ENCODE data around the gene NRXN3.

NRXN3 gene

DNA sequence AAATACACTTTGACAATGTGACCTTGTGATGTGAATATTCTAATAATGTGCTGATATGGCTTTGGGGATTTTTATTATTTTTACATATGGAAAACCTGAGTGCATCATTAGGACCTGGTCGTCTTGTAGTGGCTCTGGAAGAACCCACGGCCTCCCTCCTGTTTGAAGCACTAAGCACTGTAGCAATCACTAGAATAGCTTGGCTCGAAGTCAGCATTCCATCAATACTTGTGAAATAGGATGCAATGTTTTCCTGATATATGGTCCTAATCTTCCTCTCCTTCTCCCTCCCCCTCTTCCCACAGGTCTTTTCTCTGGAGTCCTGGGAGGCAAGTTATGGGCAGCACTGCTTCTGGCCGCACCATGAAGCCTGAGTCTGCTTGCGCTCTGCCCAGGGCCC is 71.9 kb downstream of the NRXN3 start:
- DNase-seq (ENCODE audit: low read depth in 2 of 2), result no peak

DNA sequence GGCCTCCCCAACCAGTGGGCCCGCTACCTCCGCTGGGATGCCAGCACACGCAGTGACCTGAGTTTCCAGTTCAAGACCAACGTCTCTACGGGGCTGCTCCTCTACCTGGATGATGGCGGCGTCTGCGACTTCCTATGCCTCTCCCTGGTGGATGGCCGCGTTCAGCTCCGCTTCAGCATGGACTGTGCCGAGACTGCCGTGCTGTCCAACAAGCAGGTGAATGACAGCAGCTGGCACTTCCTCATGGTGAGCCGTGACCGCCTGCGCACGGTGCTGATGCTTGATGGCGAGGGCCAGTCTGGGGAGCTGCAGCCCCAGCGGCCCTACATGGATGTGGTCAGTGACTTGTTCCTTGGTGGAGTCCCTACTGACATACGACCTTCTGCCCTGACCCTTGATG is 73.0 kb downstream of the NRXN3 start:
- no peak for DNase-seq (ENCODE audit: low read depth in 2 of 2)

DNA sequence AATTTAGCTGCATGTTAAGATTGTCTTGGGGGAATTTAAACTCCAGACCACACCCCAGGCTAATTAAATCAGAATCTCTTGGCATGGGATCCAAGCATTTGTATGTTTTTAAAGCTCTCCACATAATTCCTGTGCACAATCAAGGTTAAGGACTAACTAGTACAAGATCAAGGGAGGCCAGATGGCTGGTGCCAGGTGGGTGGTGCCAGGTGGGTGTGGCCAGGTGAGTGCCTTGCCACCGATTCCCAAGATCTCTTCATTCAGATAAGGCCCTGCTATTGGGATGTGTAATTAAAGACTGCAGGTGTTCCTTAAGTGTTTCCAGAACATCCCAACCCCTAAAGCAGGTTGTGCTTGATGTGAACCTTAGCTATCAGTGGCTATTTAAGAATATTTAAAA is 75.1 kb downstream of the NRXN3 start:
- DNase-seq (ENCODE audit: low read depth in 2 of 2), result no peak

DNA sequence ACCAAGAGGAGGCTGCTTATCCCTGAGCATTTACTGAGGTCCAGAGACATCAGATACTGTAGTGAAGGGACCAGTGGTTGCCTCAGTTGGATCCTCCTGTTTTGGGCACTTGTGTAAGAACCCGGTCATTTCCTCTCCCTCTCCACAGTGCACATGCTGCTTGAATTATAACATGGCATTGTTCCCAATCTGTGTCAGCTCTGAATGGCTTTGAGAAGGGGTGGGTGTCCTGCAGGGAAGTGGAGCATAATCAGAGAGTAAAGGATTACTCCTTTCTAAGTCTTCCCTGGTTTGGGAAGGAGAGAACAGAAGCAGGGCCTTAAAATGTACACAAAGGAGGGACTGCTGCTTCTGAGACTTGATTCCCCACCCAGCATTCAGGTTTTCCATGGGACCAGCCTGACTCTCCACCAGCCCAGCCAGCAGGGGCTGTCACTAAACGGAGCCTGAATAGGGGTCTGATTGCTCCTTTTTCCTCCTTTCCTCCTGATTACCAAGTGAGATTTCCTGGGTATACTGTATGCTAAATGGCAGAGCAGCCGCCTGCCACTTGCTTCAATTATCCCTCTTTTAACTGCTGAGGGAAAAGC is 78.4 kb downstream of the NRXN3 start:
- no peak for DNase-seq (ENCODE audit: low read depth in 2 of 2)

DNA sequence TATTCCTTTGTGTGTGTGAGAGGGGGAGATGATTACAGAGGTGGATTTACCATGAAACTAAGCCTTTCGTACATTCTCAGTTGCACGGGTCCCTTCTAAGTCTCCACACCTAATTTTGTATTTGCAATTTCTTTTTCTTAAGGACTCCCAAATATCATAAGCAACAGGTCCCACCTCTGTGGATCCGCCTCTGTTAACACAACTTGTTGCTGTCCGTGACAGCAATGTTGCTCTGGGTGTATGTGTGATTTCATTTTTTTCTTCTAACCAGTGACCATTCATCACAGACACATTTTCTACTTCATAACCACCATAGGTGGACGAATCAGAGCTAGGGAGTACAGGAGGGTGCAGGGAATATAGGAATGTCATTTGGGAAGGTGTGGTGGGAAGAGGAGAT is 81.1 kb downstream of the NRXN3 start:
- no peak for DNase-seq (ENCODE audit: low read depth in 2 of 2)

DNA sequence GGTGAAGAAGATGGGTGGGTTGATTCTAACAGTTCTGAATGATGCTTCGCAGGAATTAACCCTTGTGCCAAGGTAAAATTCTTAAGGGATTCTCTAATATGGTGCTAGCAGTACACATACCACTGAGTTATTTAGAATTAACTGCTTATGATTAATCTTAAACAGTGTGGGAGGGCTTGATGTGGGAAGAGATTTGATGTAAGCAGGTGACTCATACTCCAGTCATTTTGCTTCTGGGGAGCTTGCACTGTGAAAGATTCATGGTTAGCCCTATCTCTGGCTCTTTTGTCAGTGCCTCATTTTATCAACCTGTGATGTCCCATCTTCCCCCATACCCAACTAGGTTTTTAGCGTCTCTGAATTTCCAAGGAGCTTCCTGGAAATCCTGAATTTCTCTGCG is 83.8 kb downstream of the NRXN3 start:
- no peak for DNase-seq (ENCODE audit: low read depth in 2 of 2)

DNA sequence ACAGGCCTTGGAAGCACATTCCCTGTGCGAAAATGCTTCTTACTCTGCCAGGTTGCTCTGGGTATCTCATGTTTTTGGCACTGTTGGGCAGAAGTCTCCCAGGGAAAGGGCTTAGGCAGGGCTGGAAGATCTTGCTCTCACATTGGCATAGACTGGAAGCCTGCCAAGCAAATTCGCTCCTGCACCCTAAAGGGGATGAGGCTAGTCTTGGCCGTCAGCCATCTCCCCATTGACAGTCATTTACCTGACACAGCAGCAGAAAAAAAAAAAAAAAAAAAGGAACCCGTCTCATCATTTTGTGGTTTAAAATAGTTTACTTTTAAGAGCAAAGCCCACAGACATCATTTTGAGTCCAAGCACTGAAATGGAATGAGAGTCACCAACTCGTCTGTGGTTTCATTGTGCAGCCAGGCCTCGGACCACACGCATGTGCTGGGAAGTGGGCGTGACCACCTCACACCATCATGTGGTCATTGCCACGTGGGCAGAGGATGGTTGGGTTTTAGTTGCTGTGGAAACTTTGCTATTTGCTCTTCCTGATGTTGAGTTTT is 84.8 kb downstream of the NRXN3 start:
- DNase-seq (ENCODE audit: low read depth in 2 of 2), result no peak

DNA sequence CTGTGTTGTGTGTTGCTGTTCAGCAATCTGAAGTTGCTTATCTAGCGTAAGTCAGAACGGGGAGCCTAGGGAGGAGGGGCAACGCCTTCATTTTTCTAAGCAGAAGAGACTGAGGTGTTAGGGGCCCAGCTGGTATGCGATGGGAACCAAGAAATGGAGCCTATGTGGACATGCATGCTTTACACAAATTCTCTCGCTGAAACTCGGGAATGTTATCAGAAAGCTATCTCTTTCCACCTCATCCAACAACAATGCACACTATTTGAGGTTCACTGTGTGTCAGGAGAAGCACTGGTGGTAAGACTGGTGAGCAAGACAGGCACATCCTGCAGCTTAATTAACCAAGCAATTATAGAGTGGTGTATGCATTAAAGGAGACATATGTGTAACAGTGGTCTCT is 89.7 kb downstream of the NRXN3 start:
- no peak for DNase-seq (ENCODE audit: low read depth in 2 of 2)

DNA sequence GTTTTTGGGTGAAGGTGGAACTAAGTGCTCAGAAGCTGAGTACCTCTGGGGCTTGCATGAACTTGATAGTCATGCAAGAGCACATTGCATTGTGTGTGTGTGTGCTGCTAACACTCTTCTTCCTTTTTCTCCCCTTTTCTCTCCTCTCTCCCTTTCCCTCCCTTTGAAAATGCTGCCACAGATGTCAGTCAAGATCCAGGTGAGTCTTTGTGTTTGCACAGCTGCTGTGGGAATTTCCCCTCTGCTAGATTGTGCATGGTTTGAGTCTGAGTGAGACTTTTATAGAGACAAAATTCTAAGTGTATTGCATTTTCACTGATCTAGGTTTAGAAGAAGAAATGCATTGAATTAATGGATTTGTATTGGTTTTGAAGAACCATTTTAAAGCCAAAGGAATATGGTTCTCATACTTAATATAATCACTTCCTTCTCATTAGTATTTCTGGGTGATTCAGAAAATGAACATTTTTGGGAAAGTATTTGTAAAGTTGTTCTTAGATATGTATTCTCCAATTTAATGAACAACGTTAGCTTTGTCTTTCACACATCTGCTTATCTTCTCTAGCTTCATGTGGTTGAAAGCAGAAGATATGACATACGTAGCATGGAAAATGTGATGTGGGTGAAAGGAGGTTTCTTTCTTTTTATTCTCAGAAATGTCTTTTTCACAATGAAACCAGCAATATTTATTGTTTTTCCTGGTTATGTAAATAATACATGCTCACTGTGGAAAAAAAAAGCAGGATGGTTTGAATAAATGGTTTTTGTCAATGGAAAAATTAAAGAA is 108.5 kb downstream of the NRXN3 start:
- DNase-seq (ENCODE audit: low read depth in 2 of 2), result no peak

DNA sequence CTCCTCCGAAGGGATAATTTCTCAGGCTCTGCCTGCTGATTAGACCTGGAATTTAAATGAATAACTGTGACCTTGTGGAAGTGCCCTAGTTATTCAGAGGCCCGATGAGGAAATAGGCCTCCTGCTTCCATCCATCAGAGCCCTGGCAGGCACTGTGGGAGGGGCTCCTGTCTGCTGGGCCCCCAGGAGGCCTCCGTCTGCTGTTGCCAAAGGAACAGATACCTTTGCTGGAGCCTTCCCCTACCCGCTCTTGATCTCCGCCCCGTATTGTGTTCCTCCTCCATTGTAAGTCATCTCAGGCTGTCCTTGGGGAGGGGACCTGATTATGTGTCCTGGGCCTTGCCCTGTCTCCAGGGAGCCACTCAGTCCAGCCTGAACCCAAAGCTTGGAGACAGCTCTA is 112.3 kb downstream of the NRXN3 start:
- DNase-seq (ENCODE audit: low read depth in 2 of 2), result no peak

DNA sequence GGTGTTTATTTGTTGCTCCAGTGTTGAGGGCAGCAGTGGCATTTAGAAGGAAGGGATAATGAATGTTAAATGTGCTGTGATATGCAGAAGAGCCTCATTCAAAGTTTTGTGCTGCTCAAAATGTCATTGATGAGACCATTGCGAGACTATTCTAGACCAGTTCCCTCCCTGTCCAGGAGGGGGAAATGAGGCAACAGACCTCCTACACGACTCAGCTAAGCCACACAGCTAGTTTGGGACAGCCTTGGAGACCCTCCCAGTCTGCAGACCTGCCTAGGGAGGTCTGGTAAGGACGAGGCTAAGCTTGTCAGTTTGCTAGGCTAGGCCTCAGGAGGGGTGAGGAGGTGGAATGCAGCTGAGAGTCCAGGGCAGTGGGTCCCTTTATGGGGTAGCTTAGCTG is 116.0 kb downstream of the NRXN3 start:
- DNase-seq (ENCODE audit: low read depth in 2 of 2), result no peak

DNA sequence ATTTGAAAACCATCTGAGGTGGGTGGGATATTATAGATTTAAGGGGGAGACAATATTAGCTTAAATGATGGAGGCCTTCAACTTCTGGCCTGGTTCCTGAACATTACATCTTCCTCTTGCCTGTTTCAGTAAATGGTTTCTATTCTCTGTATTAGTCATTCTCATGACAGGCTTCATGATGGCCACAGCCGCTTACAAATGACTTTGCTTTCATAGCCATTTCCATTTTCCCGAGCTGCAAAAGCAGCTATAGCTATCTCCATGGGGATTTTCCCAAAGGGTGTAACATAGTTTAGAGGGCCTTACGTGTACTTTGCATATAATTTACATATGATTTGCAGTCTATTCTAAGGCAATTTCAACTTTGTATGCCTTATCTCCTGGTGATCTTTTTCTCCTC is 121.8 kb downstream of the NRXN3 start:
- no peak for DNase-seq (ENCODE audit: low read depth in 2 of 2)

DNA sequence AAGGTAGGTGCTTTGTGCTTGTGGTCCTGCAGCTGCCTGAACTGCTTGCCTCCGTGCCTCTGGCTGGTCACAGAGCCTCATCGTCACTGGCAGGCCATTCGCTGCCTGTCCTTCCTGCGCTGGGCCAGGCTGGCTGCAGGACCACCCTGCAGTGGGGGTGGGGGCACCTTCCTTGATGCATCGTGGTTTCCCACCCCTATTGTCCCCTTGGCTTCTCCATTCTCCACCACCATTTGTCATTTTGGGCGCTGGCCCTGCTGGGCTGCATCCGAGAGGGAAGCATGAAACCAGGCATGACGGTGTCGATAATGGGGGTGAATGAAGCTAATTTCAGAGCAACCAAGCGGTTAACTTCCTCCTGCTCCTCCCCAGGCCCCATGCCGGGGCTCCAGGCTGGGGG is 127.7 kb downstream of the NRXN3 start:
- DNase-seq (ENCODE audit: low read depth in 2 of 2), result no peak

DNA sequence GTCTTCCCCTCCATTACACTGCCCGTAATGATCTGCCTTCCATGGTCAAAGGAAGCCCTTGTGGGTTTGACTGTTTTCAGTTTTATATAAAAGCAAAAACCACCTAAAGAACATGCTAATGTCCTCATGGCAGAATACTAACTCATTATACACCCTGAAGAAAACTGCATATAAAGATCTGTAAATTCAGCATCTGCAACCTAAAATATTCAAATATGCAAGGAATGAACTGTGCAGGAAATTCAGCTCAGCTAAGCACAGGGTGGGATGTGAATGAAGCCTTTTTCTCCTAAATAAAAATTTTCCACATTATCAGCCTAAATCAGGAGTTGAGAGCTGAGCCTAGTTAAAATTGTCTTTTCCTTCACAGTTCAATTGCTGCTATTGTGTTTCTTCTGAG is 128.1 kb downstream of the NRXN3 start:
- no peak for DNase-seq (ENCODE audit: low read depth in 2 of 2)

DNA sequence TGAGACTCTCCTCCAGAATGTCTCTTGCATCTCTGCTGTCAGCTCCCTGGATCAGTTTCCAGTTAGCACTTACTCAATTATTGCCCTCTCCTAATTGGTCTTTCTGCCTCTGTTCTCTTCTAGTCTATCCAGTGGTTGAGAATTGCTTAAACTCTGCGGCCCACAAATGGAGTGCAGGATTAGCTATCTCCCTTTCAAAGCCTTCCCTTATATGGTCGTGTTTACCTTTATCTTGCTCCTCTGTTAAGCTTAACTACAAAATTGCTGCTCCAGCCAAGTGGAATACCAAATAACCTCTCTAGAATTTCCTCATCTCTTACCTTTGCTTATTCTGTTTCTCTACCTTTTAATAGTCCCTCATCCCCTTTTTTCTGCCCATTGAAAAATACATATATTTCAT is 132.7 kb downstream of the NRXN3 start:
- DNase-seq (ENCODE audit: low read depth in 2 of 2), result no peak

DNA sequence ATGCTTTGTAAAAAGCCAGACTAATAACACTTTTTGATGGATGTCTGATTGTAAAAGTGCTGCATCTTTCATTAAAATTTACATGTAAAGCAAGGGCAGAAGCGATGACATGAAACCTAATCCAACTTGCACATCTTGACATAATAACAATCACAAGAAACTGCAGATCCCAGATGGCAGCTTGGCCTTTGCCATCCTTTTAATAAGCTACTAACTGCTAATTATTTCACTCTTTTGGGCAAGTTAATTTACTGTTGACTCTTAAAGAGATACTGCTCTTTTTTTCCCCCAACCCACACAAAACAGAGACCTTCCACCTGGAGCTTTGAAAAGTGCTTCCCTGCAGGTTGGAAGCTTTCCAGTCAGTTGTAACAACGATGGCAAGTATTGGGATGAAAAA is 137.5 kb downstream of the NRXN3 start:
- DNase-seq (ENCODE audit: low read depth in 2 of 2), result no peak

DNA sequence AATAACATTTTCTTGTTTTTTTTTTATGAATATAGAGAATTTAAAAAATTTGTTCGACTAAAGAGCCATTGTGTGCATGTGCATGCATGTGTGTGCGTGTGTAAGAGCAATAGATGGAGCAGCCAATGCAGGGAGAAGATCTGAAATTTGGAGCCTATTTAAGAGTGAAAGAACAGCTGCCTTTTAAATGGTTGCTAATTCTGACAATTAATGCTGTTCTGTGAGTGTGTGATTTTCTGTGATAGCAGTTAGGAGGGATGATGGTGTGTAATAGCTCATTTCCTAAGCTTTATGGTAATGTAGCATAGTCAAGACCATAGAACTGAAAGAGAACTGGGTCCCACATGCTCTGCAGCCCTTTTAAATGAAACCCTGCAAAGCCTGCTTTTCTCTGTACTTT is 137.9 kb downstream of the NRXN3 start:
- DNase-seq (ENCODE audit: low read depth in 2 of 2), result no peak

DNA sequence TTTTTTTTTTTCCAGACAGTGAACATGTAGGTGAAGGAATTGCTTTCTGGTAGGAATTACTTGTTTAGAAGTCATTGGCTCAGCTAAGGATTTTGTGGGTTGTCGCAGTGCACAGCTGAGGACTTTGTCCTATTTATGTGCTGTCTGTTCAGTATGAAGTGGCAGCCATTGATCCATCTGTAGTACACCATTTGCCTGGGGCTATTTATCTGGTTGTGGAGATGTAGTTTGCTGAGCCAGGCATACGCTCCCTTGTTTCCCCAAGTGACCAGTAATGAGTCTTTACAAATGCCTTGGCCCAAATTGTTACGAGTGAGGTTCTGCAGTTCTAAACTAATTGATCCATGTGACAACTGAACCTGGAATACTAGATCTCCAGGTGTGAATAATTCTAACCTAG is 140.1 kb downstream of the NRXN3 start:
- no peak for DNase-seq (ENCODE audit: low read depth in 2 of 2)

DNA sequence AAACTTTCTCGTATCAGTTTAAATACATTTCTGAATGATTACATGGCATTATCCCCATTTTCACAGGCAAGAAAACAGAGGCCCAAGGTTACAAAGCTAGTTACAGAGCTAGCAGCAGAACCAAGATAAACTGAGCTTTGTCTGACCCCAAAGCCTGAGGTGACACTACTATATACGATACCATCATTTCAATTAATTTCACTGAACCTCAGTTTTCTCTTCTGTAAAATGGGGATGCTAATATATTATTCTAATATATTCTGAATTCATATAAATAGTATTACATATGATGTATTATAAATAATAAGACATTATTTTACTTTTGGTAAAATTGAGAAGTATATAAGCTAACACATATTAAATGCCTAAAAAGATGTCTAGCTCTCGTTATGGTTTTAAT is 143.3 kb downstream of the NRXN3 start:
- no peak for DNase-seq (ENCODE audit: low read depth in 2 of 2)

DNA sequence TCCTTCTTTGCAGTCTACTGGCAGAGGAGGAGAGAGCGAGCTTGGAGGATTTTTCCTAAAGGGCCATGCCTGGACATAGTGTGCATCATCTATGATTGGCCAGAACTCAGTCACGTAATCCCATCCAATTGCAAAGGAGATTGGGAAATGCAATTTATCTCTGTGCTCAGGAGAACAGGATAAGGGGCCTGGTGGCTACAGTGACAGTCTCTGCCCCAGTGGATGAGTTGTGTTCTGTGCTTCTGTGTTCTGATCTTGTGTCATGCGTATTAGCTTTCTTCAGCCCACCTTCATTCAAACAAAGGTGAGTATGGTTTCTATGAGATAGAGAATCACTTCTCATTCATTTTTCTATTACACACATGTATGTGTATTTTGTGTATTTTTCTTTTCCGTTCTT is 144.3 kb downstream of the NRXN3 start:
- no peak for DNase-seq (ENCODE audit: low read depth in 2 of 2)

DNA sequence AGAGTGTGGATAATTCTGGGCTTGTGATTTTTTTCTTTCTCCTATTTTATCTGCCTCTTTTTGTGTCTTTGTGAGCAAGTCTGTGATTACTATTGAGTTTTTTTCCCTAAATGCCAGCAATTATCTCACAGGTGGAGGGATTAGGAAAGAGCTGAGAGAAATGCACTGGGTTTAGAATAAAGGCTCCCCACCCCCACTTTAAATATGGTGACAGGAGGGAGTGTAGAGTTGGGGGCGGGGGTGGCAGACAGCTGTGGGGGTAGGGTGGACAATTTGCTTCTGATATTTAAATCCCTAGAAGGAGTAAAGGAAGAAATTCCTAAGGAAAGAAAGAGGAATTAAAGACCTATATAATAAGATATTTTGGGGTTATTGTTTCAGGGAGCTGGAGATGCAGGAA is 145.9 kb downstream of the NRXN3 start:
- DNase-seq (ENCODE audit: low read depth in 2 of 2), result no peak

DNA sequence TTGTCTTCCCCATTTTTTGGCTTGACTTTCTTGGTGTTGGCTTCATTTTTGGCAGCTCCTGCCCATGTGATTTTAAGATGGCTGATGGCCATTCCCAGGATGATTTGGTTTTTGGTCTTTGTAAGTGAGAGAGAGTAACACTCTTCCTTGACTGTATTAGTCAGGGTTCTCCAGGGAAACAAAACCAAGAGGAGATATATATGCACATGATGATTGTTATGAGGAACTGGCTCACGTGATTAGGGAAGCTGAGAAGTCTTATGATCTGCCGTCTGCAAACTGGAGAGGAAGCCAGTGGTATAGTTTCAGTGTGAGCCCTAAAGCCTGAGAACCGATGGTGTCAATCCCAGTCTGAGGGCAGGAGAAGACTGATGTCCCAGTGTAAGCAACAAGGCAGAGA is 146.6 kb downstream of the NRXN3 start:
- no peak for DNase-seq (ENCODE audit: low read depth in 2 of 2)

DNA sequence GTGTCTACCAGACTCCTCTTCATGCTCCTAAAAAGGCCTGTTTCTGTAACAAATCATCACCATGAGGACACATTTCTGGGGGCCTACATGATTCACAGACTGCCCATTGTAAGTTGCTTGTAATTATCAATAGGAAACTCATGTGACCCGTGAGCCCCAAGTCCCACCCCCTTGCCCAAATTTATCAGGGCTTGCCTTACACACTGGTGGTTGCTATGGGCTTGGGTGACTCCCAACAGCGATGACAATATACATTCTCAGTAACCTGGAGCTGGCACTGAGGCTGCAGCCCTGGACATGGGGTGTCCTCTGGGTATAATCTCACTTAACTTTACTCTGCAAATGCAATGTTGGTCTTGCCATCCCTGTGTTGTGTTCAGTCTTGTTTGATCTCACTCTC is 149.2 kb downstream of the NRXN3 start:
- no peak for DNase-seq (ENCODE audit: low read depth in 2 of 2)

Data from stimulated activated CD8-positive, alpha-beta memory T cell treated with anti-CD3 and anti-CD28 coated beads, Interleukin-15, amount 100 ng/mL, for 4 hours (primary cell).